ENCODE data around the gene UBASH3A. TPM values are rescaled to one million over a fixed set of nuclear protein-coding genes. Genes with fewer than 3 reads are reported as not detected.

UBASH3A gene
- total RNA-seq, 2 experiments from 2014 or later = 59.7 to 60.8 TPM

DNA sequence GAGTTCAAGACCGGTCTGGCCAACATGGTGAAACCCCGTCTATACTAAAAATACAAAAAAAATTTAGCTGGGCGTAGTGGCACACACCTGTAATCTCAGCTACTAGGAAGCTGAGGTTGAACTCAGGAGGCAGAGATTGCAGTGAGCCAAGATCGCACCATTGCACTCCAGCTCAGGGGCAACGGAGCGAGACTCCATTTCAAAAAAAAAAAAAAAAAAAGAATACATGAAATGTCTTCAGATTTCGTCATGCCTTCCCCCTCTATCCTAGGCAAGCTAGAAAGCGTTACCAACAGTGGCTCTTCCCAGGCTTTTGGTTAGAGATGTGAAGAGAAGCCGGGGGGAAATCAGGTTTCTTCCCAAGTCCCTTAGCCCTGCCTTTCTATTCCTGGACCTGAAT lies 41.0 kb upstream of the UBASH3A start:
- H3K4me3 Mint-ChIP-seq = no peak overlapping the region
- DNase-seq = no peak
- Histone ChIP-seq H3K27me3 (ENCODE audit: control insufficient read depth in 1 of 2, insufficient read depth in 2 of 2, low read length in 2 of 2) (no peaks in the 10 kb centered on the region), H3K9me3 (ENCODE audit: control insufficient read depth in 1 of 2, insufficient read depth in 1 of 2, low read length in 2 of 2) (peaks cover 0 to 10% of the 10 kb centered on the region in 2 experiments), H3K36me3 (ENCODE audit: insufficient read depth, low read length) (no peaks in the 10 kb centered on the region), H3K4me1 (ENCODE audit: insufficient read depth, low read length) (peaks cover 6% of the 10 kb centered on the region), H3K27ac (ENCODE audit: low read depth in 1 of 2, low read length in 2 of 2) (no peak overlapping the region), H3K4me3 (ENCODE audit: low read length) (no peak overlapping the region)
- no peaks in the 10 kb centered on the region for H3K27me3 Mint-ChIP-seq
- POLR2A ChIA-PET = no interaction called here
- ATAC-seq (ENCODE audit: poor library complexity) = no peak
- H3K27ac Mint-ChIP-seq = no peak overlapping the region
- intact Hi-C loops (cut with DNase I, micrococcal nuclease) = loop anchor here in 1 of 2 experiments (2.0 kb wide), 1 partner anchor 26 kb away; no protein-coding TSS in a partner anchor
- no peaks in the 10 kb centered on the region for H3K9me3 Mint-ChIP-seq
- CTCF ChIA-PET = interaction anchor here (0.7 to 1.3 kb wide), 2 partner anchors 87 to 290 kb away, joined by 3 to 5 read pairs; no protein-coding TSS in a partner anchor
- H3K4me1 Mint-ChIP-seq (ENCODE audit: low read depth) = no peaks in the 10 kb centered on the region
- no peaks in the 10 kb centered on the region for H3K36me3 Mint-ChIP-seq (ENCODE audit: low read depth)
- TF ChIP-seq, protein P1, sequence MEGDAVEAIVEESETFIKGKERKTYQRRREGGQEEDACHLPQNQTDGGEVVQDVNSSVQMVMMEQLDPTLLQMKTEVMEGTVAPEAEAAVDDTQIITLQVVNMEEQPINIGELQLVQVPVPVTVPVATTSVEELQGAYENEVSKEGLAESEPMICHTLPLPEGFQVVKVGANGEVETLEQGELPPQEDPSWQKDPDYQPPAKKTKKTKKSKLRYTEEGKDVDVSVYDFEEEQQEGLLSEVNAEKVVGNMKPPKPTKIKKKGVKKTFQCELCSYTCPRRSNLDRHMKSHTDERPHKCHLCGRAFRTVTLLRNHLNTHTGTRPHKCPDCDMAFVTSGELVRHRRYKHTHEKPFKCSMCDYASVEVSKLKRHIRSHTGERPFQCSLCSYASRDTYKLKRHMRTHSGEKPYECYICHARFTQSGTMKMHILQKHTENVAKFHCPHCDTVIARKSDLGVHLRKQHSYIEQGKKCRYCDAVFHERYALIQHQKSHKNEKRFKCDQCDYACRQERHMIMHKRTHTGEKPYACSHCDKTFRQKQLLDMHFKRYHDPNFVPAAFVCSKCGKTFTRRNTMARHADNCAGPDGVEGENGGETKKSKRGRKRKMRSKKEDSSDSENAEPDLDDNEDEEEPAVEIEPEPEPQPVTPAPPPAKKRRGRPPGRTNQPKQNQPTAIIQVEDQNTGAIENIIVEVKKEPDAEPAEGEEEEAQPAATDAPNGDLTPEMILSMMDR (IDR thresholded peaks at IDR 0.05) = no peak

DNA sequence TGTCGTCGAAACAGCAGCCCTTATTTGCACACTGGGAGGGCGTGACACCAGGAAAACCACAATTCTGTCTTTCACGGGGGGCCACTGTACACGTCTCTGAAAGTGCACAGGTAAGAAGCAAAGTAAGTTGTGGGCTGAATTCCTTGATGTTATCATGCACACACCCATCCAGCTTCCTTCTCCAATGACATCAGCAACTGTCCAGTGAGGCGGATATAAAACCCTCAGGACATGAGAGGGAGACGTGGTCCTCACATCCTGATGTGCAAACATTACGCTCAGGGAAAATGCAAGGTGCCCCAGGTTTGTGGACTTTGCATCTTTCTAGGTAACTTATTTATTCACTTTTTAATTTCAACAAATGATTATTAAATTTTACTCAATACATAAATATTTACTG lies 40.4 kb upstream of the UBASH3A start:
- intact Hi-C loops (cut with DNase I, micrococcal nuclease) = loop anchor here in 1 of 2 experiments (2.0 kb wide), 1 partner anchor 25 kb away; no protein-coding TSS in a partner anchor
- H3K4me3 ChIP-seq (ENCODE audit: low read length) = no peak overlapping the region
- H3K27ac ChIP-seq (ENCODE audit: low read depth in 1 of 2, low read length in 2 of 2) = no peak overlapping the region
- H3K4me1 ChIP-seq (ENCODE audit: insufficient read depth, low read length) = peaks cover 6% of the 10 kb centered on the region
- Mint-ChIP-seq H3K36me3 (ENCODE audit: low read depth) (no peaks in the 10 kb centered on the region), H3K9me3 (no peaks in the 10 kb centered on the region), H3K27me3 (no peaks in the 10 kb centered on the region), H3K27ac (no peak overlapping the region), H3K4me1 (ENCODE audit: low read depth) (no peaks in the 10 kb centered on the region), H3K4me3 (no peak overlapping the region)
- no peaks in the 10 kb centered on the region for H3K36me3 ChIP-seq (ENCODE audit: insufficient read depth, low read length)
- H3K27me3 ChIP-seq (ENCODE audit: control insufficient read depth in 1 of 2, insufficient read depth in 2 of 2, low read length in 2 of 2) = no peaks in the 10 kb centered on the region
- DNase-seq (no peak), ATAC-seq (ENCODE audit: poor library complexity) (no peak)
- ChIA-PET CTCF (no interaction called here), POLR2A (no interaction called here)
- TF ChIP-seq, protein P1 (IDR thresholded peaks at IDR 0.05) = no peak
- H3K9me3 ChIP-seq (ENCODE audit: control insufficient read depth in 1 of 2, insufficient read depth in 1 of 2, low read length in 2 of 2) = peaks cover 0 to 10% of the 10 kb centered on the region in 2 experiments

GRCh38 chr21:42364304-42364865 lies 39.3 kb upstream of the UBASH3A start:
- ATAC-seq (ENCODE audit: poor library complexity) = no peak
- Mint-ChIP-seq H3K9me3 (no peaks in the 10 kb centered on the region), H3K27me3 (no peaks in the 10 kb centered on the region), H3K27ac (no peak overlapping the region), H3K4me1 (ENCODE audit: low read depth) (no peaks in the 10 kb centered on the region), H3K36me3 (ENCODE audit: low read depth) (no peaks in the 10 kb centered on the region), H3K4me3 (no peak overlapping the region)
- peaks cover 0 to 10% of the 10 kb centered on the region in 2 experiments for H3K9me3 ChIP-seq (ENCODE audit: control insufficient read depth in 1 of 2, insufficient read depth in 1 of 2, low read length in 2 of 2)
- H3K4me3 ChIP-seq (ENCODE audit: low read length) = no peak overlapping the region
- ChIA-PET CTCF (no interaction called here), POLR2A (no interaction called here)
- TF ChIP-seq, protein P1 (IDR thresholded peaks at IDR 0.05) = no peak
- DNase-seq = no peak
- intact Hi-C loops (cut with DNase I, micrococcal nuclease) = no loop called here
- no peaks in the 10 kb centered on the region for H3K27me3 ChIP-seq (ENCODE audit: control insufficient read depth in 1 of 2, insufficient read depth in 2 of 2, low read length in 2 of 2)
- no peaks in the 10 kb centered on the region for H3K36me3 ChIP-seq (ENCODE audit: insufficient read depth, low read length)
- peaks cover 6% of the 10 kb centered on the region for H3K4me1 ChIP-seq (ENCODE audit: insufficient read depth, low read length)
- no peak overlapping the region for H3K27ac ChIP-seq (ENCODE audit: low read depth in 1 of 2, low read length in 2 of 2)

Measured in CD4-positive, alpha-beta T cell (primary cell).